Ishikawa (cell line): ENCODE measurements around the gene PADI1.

Source experiments
- RAD21 ChIP-seq: IDR thresholded peaks from 2 replicates; pipeline ENCODE4 v1.6.1; 2012; ENCODE audit warnings: low read depth
- REST ChIP-seq: IDR thresholded peaks from 2 replicates; pipeline ENCODE4 v1.6.1; 2012; ENCODE audit warnings: low read depth, mild to moderate bottlenecking
- USF1 ChIP-seq: IDR thresholded peaks from 2 replicates; pipeline ENCODE4 v1.6.1; 2012

DNA sequence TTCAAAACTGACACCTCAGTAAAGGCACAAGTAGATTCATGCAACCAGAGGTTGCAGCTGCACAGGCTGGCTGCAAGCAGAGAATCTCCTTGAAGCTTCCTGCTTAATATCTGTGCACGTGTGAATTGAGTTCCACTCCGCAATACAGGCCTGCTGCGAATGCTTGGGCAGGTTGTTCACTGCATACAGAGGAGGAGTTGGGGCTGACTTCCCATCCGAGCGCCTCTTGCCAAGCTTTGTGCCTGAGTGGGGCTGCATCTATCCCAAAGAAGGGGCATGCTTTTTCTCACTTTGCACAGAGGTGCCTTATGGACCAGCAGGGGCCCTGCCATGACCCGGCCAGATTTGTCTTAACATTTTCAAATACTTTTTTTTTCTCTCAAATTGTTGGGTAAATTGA lies 17.9 kb upstream of the PADI1 start:
- no peak for TF ChIP-seq RAD21
- TF ChIP-seq USF1: no peak
- no peak for TF ChIP-seq REST
